Activated CD4-positive, alpha-beta T cell treated with anti-CD3 and anti-CD28 coated beads for 1 hour (primary cell): ENCODE results near the gene PTPRN2.
"Not testable (repeated sequence)": the region's sequence is repeated elsewhere in the genome, so short reads cannot be mapped to it uniquely, and the experiment has no call there.

Experiments
- DNase-seq: peaks from one replicate; pipeline ENCODE4 v3.0.0-alpha.2; 2020

Gene PTPRN2

DNA sequence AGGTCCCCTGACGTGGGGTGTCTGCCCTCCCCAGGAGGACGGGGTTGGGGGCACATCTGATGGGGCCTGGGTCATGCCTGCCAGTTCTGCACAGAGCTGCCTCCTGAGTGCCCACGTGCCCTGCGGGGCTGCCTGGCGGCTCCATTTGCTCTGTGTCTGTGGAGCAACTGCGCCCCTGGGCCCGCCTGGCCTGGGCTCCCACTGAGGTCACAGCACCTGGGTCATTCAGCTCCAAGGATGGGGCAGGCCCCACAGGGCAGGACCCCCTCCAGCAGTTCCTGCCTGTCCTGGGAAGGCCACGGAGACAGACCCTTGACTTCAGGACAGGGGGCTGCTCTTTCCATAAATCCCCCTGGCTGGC lies 590.6 kb downstream of the PTPRN2 start:
- DNase-seq: no peak

DNA sequence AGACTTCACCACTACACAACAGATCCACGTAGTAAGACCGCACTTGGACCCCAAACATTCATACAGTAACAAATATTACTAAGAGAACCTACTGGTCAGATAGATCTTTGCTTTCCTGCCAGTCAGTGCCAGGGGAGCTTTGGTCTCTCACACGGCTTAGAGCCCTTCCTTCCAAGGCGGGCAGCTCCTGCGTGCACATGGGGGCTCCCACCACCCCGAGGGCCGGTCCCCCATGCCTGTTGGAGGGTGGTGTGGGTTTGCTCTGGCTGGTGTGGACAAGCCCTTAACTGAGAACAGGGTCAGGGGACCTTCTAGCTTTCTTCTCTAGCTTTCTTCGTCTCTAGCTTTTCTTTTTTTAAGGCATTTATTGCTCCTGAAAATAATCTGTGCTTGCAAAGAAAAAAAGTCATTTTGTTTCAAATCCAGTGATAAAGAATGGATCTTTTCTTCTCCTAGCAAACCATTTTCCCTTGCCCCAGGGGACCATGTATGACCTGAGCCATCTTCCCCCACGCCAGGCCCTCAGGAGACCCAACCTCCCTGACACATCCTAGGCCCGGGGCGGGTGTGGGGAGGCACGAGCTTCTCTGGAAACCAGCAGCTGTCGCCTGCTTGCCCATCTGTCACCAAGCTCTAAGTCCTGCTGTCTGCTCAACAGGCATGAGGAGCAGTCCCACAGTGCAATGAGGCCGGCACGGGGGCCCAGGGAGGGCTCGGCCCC lies 591.1 kb downstream of the PTPRN2 start:
- DNase-seq: no peak

DNA sequence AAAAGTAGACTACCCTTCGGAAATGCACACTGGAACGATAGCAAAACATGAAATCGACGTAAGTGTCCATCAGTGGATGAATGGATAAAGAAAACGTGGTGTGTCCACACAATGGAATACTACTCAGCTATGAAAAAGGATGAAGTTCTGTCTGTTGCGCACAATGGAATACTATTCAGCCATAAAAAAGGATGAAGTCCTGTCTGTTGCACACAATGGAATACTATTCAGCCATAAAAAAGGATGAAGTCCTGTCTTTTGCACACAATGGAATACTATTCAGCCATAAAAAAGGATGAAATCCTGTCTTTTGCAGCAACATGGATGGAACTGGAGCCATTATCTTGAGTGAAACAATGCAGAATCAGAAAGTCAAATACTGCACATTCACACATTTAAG lies 591.8 kb downstream of the PTPRN2 start:
- DNase-seq: no peak

DNA sequence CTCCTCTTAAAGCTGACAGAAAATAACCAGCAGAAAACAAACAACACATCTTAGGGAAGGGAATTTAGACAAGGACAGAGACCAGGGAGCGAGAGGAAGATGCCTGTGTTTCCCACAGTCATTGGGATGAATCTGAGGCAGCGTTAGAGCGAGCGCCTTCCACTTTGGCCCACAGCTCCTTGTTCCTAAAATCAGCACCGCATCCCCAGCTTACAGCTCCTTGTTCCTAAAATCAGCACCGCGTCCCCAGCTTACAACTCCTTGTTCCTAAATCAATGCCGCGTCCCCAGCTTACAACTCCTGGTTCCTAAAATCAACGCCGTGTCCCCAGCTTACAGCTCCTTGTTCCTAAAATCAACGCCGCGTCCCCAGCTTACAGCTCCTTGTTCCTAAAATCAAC lies 593.3 kb downstream of the PTPRN2 start:
- DNase-seq: no peak

DNA sequence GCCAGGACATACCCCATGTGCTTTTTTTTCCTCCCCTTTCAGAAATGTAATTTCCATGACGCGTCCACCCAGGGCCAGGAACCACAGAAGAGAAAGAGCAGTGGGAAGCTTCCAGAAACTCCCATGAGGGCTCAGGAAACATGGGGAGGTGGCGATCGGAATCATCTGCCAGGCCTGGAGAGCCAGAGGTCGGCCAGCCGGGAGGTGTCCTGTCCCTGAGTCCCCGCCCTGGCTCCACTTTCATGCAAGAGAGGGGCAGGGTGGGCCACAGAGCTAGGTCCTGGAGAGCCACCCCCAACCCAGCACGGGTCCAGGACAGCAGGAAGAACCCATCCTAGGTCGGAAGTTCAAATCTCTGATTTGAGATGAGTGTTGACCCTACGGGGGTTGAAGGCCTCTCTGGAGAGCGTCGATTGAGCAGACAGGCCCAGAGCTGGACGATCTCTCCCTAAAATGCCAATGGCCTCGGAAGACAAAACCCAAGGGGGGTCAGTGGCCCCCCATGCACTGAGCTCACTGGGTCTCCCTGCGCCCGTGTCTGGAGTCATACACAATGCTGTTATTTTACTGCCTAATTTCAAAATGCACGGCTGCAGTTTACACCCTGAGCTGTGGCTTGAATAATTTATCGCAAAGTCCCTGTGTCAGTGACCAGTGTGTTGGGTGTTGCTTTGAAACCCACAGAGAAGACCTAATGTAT lies 594.1 kb downstream of the PTPRN2 start:
- no peak for DNase-seq

DNA sequence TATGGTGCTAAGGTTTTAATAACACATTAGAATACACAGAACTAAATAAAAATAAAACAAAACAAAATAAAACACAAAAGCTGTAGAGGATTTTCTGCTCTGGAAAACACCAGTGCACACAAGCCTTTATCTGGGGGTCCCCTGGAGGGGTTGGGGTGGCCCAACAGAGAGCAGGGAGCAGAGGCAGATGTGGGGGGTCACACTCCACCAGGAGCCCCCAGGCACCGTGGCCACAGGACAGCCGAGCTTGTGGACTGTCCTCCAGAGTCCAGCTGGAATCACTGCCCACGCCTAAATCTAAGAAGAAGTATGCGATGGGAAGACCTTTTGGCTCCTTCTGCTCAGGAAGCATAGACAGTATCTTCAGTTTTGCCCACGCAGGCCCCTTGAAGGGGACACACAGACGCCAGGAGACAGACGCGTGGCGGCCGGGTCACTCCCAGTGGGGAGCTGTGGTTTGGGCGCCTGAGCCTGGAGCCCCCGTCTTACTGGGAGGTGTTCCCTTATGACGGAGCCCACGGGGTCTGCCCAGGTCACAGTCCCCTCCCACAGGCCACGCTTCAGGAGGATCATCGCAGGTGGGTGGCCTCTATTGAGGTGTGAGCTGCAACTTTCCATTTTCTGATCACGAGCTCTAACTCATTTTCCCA lies 595.0 kb downstream of the PTPRN2 start:
- DNase-seq: no peak

DNA sequence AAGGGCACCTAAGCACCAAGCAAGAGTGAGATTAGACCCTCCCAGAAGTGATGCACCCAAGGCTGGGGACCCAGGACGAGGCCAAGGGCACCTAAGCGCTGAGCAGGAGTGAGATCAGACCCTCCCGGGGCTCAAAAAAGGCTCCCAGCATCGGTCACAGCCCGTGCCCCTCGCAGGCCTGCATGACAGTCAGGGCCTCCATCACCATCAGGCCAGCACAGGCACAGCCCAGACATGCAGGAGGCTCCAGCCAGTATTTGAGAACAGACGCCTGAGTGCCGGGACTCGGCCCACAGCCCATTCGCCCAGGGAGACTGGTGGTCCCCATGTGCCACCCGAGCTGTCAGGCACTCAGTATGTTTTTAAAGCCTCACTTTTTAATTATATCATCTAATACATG lies 595.9 kb downstream of the PTPRN2 start:
- no peak for DNase-seq

DNA sequence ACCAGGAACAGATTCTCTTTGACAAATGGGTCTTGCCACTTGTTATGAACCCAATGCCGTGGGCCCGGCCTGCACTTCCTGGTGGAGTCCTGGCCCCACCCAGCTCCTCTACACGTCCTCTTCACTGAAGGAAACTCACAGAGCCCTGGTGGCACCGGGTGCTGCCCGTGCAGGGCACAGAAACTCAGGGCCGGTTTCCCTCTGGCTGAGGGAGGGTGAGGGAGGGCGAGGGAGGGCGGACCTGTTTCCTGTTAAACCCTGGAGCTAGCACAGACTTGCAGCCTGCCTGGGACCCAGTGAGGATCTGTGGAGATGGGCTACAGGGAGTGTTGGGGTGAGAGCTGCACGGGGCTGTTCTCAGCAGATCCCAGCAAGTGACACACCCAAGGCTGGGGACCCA lies 596.3 kb downstream of the PTPRN2 start:
- DNase-seq: no peak

DNA sequence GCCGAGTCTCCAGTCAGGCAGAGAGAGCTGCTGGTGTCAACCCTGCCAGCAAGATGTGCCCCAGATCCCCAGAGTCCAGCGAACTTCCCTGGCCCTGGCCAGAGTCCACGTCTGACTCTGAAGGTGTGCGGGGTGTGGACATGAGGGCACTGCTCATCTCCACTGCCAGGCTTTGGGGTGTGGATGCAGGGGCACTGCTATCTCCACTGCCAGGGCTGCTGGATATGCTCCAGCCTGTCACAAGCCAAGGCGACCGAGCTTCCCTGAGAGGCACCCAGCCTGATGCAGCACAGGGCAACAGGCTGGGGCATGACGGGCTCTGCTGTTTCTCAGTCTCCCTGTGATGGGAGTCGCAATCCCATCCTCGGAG lies 596.8 kb downstream of the PTPRN2 start:
- DNase-seq: no peak

DNA sequence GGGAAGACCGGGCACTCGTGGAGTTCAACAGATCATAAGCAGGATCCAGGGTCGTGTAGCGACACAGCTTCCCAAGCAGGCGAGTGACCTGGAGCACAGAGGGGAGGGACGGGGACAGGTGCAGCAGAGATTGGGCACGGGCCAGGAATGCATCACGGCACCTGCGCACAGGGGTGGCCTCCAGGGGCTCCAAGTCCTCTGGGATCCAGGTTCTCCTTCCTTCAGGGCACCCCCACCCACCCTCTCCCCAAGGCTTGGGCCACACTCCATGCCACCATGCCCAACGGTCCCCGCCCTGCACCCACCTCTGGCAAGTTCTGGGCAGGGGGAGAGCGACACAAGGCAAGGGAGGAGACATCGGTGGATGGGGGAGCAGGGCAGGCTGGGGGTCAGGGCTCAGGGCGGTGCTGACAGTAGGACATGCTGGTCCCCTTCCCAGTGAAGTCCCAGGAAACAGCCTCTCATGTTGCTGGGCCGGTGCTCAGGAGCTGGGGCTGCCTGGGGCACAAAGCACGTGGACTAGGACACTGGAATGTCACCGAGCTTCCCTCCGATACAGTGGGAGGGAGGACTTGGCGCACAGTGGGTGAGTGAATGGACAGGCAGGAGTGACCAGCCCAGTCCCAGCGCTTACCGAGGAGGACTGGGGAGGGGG lies 597.3 kb downstream of the PTPRN2 start:
- no peak for DNase-seq

DNA sequence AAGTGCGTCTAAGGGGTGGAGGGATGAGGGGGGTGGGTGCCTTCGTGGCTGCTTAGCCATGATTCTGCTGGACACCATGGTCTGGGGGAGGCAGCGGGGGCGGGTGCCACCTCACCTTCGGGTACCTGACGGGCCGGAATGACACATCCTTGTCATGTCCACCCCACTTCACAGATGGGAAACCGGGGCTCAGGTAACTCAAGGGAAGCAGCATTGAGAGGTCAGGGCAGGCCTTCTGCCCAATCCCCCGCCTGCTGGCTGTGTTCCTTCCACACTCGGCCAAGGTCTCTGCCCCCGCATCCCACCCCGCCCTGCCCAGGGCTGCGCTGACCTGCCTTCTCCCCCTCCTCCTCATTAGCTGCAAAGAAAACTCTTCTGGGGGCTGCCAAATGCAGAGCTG lies 598.0 kb downstream of the PTPRN2 start:
- DNase-seq: no peak

DNA sequence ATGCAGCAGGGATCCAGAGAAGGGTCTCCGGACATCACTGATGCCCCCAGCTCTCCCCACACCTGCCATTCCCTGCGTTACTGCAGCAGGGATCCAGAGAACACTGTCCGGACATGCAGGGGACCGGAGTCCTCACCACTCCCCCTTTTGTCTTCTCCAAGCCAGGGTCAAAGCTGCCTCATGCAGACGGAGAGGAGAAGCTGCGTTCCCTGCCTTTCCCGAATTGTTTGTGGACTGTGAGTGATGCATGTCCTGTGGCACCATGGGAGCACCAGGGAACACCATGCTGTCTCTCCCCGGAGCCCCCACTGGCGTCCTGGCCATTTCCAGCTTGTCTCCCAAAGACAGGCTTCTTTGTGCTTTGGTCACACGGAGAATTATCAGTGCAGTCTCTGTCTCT lies 599.7 kb downstream of the PTPRN2 start:
- no peak for DNase-seq

DNA sequence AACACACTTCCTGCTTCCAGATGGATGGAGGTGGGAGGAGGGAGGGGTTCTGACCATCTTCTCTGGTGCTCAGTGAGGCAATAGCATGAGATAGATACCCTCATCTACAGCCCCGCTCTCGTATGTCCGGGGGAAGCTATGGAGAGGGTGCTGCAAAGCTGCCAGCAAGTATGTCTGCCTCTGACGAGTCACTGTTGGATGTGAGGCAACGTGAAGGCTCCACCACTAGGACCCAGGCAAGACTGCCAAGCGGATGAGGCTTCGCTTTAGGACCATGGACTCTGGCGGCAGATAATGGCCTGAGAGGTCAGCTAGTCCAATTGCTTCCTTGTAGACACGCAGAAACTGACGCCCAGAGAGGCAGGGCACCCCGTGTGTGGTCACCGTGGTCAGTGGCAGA lies 601.6 kb downstream of the PTPRN2 start:
- no peak for DNase-seq

DNA sequence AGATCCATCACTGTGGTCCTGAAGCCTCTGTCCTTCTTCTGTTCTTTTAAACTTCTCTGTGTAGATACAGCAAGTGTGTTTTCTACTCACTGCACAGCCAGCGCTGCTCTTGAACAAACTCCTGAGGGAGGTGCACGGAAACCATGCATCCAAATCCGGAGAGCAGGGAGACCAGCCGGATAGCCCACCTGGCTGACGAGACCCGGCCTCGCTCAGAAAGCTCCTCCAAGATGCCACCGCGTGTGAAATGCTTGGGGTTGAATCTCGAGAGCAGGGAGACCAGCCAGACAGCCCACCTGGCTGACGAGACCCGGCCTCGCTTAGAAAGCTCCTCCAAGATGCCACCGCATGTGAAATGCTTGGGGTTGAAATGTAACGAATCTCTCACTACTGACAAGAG lies 602.0 kb downstream of the PTPRN2 start:
- DNase-seq: no peak

DNA sequence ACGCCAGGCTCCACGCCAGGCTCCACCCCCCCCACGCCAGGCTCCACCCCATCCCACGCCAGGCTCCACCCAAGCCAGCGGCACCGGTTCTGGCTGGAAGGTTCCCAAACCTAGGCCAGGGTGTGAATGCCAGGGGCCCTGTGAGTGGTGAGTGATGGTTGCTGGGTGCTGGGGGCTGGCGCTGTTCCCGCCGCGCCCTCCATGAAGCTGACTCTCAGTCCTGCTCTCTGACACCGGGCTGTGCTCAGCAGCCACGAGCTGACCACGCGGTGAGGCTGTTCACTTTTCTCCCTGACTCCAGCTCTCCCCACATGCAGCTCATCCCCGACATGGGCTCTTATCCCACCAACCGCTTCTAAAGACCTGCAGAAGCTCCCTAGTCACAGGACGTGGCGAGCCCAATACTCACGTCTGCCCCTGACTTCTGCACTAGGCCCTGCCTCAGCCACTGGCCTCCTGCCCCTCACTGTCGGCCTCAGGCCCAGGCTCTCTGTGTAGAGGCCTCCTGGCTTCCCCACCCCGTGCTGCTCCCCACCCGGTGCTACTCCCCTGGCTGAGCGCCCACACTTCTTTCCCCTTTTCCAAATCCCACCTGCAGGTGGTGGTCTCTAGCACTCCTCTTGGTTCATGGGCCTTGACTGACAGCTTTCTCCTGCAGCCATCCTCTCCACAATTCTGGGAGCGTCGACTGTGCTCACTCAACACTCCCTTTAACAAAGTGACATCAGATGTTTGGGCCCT lies 603.0 kb downstream of the PTPRN2 start:
- DNase-seq: no peak

DNA sequence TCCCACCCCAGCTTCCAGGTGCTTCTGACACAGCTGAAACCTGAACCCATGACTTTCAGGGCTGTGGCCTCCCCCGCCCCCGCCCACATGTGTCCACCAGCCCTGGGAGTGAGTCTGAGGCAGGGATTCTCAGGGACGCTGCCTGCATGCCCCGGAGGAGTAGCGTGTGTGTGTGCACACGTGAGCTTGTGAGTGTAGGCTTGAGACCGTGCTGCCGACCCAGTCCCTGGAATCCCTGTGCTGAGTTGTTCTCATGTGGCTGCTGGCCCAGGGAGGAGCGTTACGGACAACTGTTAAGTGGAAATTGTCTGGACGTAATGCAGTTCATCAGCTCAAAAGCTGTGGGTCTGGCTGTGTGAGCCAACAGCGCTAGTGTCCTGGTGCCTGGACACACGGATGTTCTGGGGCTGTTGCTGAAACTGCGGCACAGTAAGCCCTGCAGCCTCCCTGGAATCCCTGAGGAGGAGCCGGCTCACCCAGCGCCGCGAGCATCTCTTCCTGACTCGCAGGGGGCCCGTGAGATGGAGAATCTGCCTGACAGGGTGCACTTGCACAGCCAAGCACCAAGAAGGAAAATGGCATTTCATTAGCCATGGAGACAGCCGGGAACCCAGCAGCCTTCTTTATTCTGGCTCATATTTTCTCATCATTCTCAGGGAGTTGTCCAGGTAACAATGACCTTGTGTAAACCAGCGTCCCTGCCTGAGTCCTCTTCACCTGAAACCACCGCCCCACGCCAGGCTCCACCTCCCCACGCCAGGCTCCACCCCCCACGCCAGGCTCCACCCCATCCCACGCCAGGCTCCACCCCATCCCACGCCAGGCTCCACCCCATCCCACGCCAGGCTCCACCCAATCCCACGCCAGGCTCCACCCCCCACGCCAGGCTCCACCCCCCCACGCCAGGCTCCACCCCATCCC lies 603.9 kb downstream of the PTPRN2 start:
- no peak for DNase-seq

DNA sequence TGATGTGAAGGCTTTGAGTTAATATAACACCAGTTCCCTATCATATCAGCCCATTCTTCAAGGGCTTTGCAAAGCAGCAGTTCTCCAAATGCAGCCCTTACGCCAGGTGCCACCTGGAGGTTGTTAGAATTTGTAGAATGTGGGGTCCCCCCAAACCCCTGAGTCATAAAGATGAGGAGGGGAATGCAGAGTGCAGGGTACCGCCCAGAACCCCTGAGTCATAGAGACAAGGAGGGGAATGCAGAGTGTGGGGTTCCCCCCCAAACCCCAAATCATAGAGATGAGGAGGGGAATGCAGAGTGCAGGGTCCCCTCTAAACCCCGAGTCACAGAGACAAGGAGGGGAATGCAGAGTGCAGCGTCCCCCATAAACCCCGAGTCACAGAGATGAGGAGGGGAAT lies 605.8 kb downstream of the PTPRN2 start:
- DNase-seq: no peak

DNA sequence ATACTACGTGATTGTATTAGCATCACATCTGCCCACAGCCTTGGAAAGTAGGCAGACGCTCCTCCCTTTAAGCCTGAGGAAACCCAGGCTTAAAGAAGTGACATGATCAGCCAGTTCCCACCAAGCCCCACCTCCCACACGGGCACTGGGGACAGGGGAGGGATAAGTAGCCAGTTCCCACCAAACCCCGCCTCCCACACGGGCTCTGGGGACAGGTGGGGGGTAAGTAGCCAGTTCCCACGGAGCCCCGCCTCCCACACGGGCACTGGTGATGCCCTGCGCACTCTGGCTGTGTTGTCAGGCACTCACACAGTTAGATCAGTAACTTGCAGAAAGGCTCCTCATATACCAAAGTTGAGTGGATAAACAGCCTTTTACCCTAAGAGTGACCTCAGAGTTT lies 606.8 kb downstream of the PTPRN2 start:
- DNase-seq: no peak

DNA sequence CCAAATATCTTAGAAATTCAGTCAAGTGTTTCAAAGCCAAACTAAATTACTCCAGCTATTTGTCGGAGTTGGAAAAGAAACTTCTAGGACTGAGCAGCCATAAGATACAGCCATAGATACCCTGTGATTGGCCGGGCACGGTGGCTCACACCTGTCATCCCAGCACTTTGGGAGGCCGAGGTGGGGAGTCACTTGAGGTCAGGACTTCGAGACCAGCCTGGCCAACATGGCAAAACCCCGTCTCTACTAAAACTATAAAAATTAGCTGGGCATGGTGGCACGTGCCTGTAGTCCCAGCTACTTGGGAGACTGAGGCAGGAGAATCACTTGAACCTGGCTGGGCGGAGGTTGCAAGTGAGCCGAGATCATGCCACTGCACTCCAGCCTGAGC lies 607.3 kb downstream of the PTPRN2 start:
- not testable (repeated sequence) for DNase-seq

DNA sequence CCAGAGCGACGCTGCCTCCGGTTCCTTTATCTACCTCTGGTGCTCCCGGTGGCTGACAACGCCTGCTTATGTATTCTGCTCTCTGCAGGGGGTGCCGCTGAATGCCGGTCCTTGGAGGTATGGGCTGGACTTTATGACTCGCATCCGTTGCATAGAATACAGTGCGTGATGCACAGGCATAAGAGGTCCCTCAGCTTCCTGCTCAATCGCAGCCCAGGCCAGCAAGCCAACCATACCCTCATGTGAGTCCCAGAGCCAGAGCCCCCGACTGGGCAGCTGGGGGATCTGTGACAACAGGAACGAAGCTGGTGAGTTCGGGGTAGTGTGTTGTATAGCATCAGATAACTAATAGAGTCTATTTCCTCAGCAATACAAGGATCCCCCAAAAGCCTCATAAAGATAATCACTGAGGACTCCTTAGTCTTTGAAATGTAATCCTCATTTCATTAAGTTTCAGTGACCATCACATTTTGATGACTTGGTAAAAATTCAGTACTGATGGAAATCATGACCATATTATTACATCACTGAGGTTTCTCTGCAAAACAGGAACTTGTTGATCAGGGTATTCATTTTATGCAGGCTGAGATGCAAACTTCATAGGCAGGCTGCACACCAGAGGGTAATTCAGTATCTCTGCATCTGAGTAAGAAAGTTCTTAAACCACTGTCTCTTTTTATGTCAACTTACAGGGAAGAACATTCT lies 607.8 kb downstream of the PTPRN2 start:
- DNase-seq: no peak

DNA sequence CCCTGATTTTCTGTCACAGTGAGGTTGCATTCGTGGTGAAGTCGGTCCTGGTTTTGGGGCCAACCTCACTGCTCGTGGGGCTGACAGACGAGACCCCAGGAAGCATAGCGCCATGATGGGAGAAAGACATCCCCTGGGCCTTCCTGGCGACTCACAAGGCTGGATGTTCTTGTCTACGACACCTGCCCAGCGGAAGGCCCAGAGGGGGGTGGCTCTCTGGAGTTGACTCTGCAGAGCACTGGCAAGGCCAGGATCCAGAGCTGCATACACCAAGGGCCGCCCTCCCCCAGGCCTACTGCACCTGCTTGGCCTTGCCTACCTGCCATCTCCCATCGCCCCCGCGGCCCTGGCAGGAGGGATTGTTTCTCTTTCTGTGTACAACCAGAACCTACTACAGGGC lies 608.9 kb downstream of the PTPRN2 start:
- DNase-seq: no peak
